ACHN (cell line): Measurements from ENCODE around the gene ZNF446.
A peak's percentile ranks its signal among the peaks of the same experiment; 100 is the strongest.

Experiments
- DNase-seq: peaks from one replicate; pipeline ENCODE4 v3.0.0-alpha.2; 2015
- in situ Hi-C: cut with HindIII; loops from 2 replicates; pipeline ENCODE4 v1.10.0; 2017; ENCODE audit warnings: low sequenced_read_pairs, low pct_ligation_motif_present, low pct_unique_long_range_greater_than_20kb

Gene ZNF446

DNA sequence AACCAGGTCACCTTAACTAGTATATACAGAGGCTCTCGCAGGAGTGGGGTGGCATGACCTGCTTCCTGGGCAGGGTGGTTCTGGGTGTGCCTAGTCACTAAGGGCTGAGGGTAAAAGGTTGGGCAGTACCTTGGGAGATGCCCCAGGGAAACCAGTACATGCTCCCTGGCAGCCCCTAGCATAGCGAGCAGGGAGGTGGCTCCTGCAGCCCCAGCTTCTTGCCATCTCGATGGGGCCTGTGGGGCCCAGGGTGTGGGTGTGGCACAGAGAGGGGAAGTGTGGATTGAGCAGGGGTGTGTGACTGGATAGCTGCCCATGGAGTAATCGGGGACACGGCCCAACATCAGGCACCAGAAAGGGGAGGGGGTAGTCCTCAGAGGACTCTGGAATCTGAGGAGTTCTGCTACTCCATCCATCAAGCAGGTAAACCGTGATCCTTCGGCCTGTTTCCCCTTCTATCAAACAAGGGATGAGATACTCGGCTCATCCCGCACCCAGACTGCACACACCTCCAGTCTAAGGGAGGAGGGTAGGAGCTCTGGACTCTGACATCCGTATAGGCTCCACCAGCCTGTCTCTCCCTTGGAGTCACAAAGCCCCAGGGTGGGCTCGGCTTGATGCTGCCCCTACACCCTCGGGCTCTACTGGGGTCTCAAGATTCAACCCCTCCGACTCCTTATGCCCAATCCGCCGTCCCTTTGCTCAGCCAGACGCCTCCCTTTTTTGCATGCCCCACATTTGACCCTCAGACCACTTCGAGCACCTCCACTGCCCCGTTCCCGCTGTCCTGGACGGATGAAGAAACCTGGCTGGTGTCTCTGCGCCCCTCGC lies 42.3 kb downstream of the ZNF446 start:
- in situ Hi-C loops, result no loop called here
- DNase-seq, result no peak

DNA sequence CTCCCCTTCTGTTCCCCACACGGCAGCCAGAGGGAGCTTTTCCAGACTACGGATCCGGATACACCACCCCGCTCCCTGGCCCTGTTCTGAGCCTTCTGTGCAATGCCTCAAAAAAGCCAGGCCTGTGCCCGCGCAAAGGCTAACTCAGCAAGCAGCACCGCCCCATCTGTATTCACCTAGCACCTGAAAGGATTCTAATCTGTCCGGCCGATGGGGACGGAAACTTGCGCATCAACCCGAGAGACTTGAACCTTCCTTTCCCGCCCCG lies 42.9 kb downstream of the ZNF446 start:
- DNase-seq, result peak; percentile 76
- in situ Hi-C loops, result no loop called here

DNA sequence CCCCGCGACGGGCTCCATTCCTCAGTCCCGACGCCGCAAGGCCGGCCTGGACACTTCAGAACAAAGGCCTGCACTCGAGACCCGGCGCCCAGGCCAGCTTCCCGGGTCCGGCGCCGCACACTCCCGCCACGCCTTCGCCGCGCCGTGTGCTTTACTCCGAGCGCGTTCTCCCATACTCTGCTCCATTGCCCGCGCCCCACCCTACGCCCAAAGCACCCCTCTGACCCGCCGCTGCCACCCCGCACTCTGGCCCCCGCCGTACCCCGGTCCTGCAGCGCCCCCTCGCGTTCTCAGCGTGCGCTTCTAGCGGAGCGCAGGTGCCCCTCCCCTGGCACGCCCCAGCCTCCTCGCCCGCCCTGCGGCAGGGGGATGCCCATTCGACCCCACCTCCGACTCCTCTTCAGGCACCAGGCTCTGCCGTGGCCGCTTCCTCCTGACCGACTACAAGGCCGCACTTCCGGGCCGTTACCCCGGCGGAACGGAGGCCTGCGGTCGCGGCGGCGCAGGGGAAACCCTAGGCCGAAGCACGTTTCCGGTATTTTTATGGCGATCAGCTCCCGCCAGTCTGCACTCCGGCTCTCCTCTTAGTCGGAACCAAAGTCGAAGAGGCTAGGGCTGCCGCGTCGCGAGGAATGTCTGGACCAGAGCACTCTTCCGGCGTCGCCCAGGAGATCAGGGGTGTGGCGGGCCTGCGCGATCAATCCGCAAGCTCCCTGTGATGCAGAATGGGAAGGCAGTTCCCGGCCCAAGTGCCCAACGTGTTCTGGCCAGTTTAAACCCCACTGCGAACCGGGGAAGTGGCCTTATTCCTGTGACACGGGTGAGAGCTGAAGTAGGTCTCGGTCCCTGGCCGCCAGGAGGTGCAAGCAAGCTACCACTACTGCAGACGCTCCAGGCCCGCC lies 43.5 kb downstream of the ZNF446 start, which contains the start of gene ZBTB45:
TSS of gene ZBTB45 (minus strand) at position 456 of the 902 bp plus-strand sequence. CDS start 2,137 bp downstream, outside the sequence.
- peak; percentile 95 for DNase-seq
- in situ Hi-C loops, result no loop called here

DNA sequence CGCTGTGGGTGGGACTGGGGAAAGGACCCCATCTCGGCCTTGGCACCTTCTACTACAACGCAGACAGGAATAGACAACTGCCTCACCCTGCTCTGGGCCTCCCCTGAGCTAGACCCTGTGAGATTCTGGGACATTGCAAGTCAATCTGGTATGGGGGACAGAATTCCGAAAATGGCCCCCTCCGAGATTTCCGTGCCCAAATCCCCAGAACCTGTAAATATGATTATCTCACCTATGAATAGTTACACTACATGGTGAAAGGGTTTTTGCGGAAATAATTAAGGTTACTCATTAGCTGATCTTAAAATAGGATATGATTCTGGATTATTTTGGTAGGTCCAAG lies 44.1 kb downstream of the ZNF446 start:
- no peak for DNase-seq
- in situ Hi-C loops, result no loop called here

DNA sequence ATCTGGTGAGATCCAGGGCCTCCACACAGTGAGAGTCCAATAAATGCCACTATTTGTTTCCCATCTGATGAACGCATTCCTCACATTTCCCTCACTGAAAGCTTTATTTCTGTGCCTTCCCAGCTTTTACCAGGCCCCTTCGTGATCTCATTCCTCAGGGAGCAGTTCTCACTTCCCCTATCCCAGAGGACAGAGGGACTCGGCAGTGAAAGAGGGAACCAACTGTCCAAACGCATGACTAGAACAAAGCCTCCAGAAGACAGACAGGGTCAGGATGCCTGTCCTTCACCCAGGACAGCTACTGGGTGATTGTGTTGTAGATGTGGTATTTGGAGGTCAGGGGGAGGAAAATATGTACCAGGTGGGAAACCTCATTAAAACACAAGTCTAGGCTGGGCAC lies 45.5 kb downstream of the ZNF446 start:
- DNase-seq, result no peak
- in situ Hi-C loops, result no loop called here

DNA sequence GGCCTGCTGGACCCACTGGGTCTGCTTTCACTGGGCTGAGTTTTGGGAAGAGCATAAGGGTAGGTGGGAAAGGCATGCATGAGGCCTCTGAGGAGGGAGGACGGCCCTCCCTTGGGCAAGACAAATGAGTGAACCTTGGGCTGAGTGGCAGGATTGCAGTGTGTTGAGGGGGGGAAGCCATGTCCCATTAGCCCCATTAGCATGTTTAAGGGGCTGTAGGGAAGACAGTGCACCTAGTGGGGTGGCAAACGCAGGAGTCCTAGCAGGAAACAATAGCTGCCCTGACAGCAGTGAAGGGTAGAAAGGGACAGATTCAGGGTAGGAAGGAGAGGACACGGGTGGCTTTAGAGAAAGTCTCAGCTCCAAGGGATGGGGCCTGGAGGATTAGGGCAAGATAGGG lies 46.6 kb downstream of the ZNF446 start:
- DNase-seq, result no peak
- in situ Hi-C loops, result no loop called here

DNA sequence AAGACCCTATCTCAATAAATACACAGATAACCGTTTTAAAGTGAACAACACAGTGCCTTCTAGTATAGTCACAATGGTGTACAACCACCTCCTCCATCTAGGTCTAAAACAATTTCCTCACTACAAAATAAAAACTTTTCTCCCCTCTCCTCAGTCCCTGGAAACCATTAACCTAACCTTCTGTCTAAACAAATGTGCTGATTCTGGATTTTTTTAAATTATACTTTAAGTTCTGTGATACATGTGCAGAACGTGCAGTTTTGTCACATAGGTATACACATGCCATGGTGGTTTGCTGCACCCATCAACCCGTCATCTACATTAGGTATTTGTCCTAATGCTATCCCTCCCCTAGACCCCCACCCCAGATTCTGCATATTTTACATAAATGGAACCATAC lies 53.3 kb downstream of the ZNF446 start:
- in situ Hi-C loops, result no loop called here
- DNase-seq, result no peak
